HUES64 (cell line): Measurements from ENCODE around the gene TNFSF15.

Source experiments
- H3K27ac ChIP-seq: 2 replicates; pipeline ENCODE4 v1.7.0; 2013; ENCODE audit warnings: low read depth, low read length, inconsistent platforms
- H3K27me3 ChIP-seq: 2 replicates; pipeline ENCODE4 v1.6.1; 2013; ENCODE audit warnings: mild to moderate bottlenecking, low read length; ENCODE audit not compliant: insufficient read depth
- H3K36me3 ChIP-seq: 2 replicates; pipeline ENCODE4 v1.6.1; 2013; ENCODE audit warnings: mild to moderate bottlenecking, low read length; ENCODE audit not compliant: insufficient read depth
- H3K4me1 ChIP-seq: 2 replicates; pipeline ENCODE4 v1.6.1; 2013; ENCODE audit warnings: mild to moderate bottlenecking, low read length, moderate library complexity; ENCODE audit not compliant: insufficient read depth
- H3K4me3 ChIP-seq: 2 replicates; pipeline ENCODE4 v1.5.1; 2013; ENCODE audit warnings: mild to moderate bottlenecking, low read length, moderate library complexity
- H3K9ac ChIP-seq: 2 replicates; pipeline ENCODE4 v1.6.1; 2013; ENCODE audit warnings: mild to moderate bottlenecking, low read depth, low read length
- H3K9me3 ChIP-seq: 2 replicates; pipeline ENCODE4 v1.6.1; 2013; ENCODE audit warnings: low read depth, low read length; ENCODE audit not compliant: insufficient read depth
- WGBS: fragments of 150-250, 120-280 bp; methylation state at CpG from one replicate; pipeline ENCODE4 v1.1.7; 2013; ENCODE audit warnings: missing lambda C conversion rate; 5-methylcytosine and 5-hydroxymethylcytosine counted together

The TNFSF15 gene

DNA sequence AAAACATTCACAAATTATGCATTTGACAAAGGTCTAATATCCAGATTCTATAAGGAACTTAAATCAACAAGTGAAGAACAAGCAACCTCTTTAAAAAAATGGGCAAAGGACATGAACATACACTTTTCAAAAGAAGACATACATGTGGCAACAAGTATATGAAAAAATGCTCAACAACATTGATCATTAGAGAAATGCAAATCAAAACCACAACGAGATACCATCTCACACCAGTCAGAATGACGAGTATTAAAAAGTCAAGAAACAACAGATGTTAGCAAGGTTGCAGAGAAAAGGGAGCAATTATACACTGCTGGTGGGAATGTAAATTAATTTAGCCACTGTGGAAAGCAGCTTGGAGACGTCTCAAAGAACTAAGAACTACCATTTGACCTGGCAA is 38.9 kb upstream of the TNFSF15 start:
- H3K4me1 ChIP-seq = no peaks in the 10 kb centered on the region
- WGBS = 58% methylated on average over 3 of the region's 3 CpGs
- no peaks in the 10 kb centered on the region for H3K27me3 ChIP-seq
- no peak overlapping the region for H3K27ac ChIP-seq
- no peak overlapping the region for H3K9ac ChIP-seq
- no peak overlapping the region for H3K4me3 ChIP-seq
- no peaks in the 10 kb centered on the region for H3K36me3 ChIP-seq
- H3K9me3 ChIP-seq = no peaks in the 10 kb centered on the region

DNA sequence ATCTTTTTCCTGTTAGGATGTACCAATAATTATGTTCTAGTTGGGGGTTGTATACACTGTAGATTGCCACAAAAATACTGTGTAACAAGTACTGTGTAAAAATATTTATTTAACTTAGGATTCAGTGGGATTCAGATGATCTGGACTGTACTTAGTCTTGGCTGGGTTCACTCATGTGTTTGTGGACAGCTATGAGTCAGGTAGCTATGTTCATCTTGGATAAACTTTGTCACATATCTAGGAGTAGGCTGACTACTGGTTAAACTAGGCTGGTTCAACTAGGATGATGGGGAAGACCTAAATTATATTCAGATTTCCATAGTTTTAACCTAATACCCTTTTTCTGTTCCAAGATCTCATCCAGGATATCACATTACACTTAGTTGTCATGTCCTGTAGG is 32.1 kb upstream of the TNFSF15 start:
- no peaks in the 10 kb centered on the region for H3K9me3 ChIP-seq
- no peaks in the 10 kb centered on the region for H3K36me3 ChIP-seq
- H3K27ac ChIP-seq = no peak overlapping the region
- no peak overlapping the region for H3K4me3 ChIP-seq
- H3K9ac ChIP-seq = no peak overlapping the region
- H3K27me3 ChIP-seq = no peaks in the 10 kb centered on the region
- H3K4me1 ChIP-seq = no peaks in the 10 kb centered on the region

- Histone ChIP-seq H3K4me1 (no peaks in the 10 kb centered on the region), H3K9ac (no peak overlapping the region), H3K36me3 (no peaks in the 10 kb centered on the region), H3K27me3 (no peaks in the 10 kb centered on the region), H3K4me3 (no peak overlapping the region), H3K27ac (no peak overlapping the region), H3K9me3 (no peaks in the 10 kb centered on the region)
- WGBS = 95% methylated on average over 3 of the region's 3 CpGs
Measured at GRCh38 chr9:114836769-114837168, 30.9 kb upstream of the TNFSF15 start.

- Histone ChIP-seq H3K9ac (no peak overlapping the region), H3K9me3 (no peaks in the 10 kb centered on the region), H3K4me3 (no peak overlapping the region), H3K4me1 (no peaks in the 10 kb centered on the region), H3K27me3 (no peaks in the 10 kb centered on the region), H3K36me3 (no peaks in the 10 kb centered on the region), H3K27ac (no peak overlapping the region)
Measured at GRCh38 chr9:114834386-114834785, 28.5 kb upstream of the TNFSF15 start.

DNA sequence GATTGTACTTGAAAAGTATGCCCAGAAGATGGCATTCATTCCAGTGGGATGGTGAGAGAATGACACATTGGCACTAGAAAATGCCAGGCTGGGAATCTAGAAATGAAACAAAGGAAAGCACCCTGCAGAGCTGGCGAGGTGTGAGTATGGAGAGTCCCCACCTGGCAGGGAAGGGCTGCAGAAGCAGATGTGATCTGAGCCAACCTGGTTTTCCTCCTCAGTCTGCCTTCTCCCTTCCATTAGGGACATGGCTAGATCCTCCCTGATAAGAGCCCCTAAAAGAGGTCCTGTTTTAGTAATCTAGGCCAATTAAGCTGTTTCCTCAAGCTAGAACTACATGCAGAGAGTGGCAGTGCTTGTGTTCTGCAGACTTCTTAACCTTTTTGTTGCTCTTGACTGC is 24.7 kb upstream of the TNFSF15 start:
- Histone ChIP-seq H3K27ac (no peak overlapping the region), H3K4me1 (no peaks in the 10 kb centered on the region), H3K9ac (no peak overlapping the region), H3K27me3 (no peaks in the 10 kb centered on the region), H3K4me3 (no peak overlapping the region), H3K36me3 (no peaks in the 10 kb centered on the region), H3K9me3 (no peaks in the 10 kb centered on the region)
- 70% methylated on average over 1 of the region's 1 CpG for WGBS

DNA sequence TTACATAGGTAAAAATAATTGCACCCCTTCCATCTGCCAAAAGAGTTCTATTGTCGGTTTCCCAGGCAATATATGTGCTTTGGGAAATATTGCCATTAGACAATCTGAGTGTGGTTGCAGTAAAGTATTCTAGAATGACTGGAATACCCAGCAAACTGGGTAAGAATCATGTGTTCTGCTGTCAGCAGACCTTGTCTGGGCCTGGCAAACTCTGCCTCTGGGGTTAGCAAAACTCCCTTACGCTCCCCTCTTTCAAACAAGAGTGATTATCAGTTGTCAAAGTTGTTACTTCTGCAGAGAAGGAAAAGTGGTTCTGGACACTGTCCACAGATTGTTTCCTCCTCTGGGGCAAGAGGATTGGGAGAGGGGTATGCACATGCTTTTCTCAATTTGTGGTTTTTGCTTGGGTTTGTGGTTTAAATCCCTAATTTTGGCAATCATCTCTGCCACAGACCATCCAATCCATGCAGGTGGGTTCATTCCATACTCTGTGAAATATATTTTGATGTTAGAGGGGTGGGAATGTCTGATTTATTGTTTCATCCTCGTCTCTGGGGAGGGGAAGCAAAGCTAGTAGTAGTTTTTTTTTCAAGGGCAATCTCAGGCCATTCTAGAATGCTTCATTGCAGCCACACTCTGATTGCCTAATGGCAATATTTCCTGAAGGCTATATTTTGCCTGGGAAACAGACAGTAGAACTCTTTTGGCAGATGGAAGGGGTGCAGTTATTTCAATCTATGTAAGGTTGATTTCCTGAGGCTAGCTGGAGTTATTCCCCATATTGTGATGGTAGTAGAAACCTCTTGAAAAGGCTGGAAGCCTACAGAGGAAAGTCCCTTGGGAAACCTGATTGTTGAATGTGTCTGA is 24.0 kb upstream of the TNFSF15 start:
- Histone ChIP-seq H3K9me3 (no peaks in the 10 kb centered on the region), H3K27ac (no peak overlapping the region), H3K4me1 (no peaks in the 10 kb centered on the region), H3K9ac (no peak overlapping the region), H3K4me3 (no peak overlapping the region), H3K36me3 (no peaks in the 10 kb centered on the region), H3K27me3 (no peaks in the 10 kb centered on the region)
- 87% methylated on average over 3 of the region's 3 CpGs for WGBS

GRCh38 chr9:114828303-114828650 is 22.4 kb upstream of the TNFSF15 start:
- Histone ChIP-seq H3K36me3 (no peaks in the 10 kb centered on the region), H3K9me3 (no peaks in the 10 kb centered on the region), H3K27me3 (no peaks in the 10 kb centered on the region), H3K9ac (no peak overlapping the region), H3K4me3 (no peak overlapping the region), H3K27ac (no peak overlapping the region), H3K4me1 (no peaks in the 10 kb centered on the region)
- 89% methylated on average over 3 of the region's 3 CpGs for WGBS

DNA sequence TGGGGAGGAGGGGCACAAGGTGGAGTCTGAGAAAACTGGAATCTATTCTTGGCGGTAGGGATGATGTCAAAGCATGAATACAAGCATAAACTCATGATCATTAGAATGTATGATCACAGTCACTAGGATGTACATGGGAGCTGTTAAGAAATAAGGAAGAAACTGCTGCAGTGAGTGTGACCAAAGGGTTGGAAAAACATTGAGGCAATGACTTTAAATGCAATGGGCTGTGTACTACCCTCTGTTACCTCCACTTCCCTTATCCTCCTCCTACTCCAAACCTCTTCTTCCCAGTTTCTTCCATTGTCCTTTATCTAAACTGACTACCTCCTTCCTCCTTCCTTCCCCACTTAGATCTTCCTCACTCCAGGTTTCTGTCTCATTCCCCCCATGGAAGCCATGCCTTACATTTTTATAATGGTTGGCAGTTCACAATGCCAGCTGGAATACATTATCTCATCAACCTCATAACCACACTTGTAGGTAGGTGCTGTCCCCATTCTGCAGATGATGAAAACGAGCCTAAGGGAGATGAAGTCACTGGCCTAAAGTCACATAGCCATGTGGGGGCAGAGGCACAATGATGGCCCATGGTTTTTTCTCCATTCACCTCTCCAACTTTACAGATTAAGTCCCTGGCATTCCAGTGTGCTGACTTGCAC is 21.9 kb upstream of the TNFSF15 start:
- 91% methylated on average over 2 of the region's 2 CpGs for WGBS
- no peak overlapping the region for H3K4me3 ChIP-seq
- H3K27me3 ChIP-seq = no peaks in the 10 kb centered on the region
- no peak overlapping the region for H3K9ac ChIP-seq
- no peaks in the 10 kb centered on the region for H3K36me3 ChIP-seq
- no peaks in the 10 kb centered on the region for H3K4me1 ChIP-seq
- no peak overlapping the region for H3K27ac ChIP-seq
- H3K9me3 ChIP-seq = no peaks in the 10 kb centered on the region

- Histone ChIP-seq H3K27me3 (no peaks in the 10 kb centered on the region), H3K4me3 (no peak overlapping the region), H3K36me3 (no peaks in the 10 kb centered on the region), H3K4me1 (no peaks in the 10 kb centered on the region), H3K27ac (no peak overlapping the region), H3K9me3 (no peaks in the 10 kb centered on the region), H3K9ac (no peak overlapping the region)
- 87% methylated on average over 3 of the region's 3 CpGs for WGBS
Measured at GRCh38 chr9:114826431-114826830, 20.6 kb upstream of the TNFSF15 start.

GRCh38 chr9:114825126-114825795 is 19.4 kb upstream of the TNFSF15 start:
- H3K4me3 ChIP-seq = no peak overlapping the region
- H3K9me3 ChIP-seq = no peaks in the 10 kb centered on the region
- H3K27me3 ChIP-seq = peaks cover 2% of the 10 kb centered on the region; the same call in 1 of the 2 replicates
- no peak overlapping the region for H3K27ac ChIP-seq
- no peaks in the 10 kb centered on the region for H3K36me3 ChIP-seq
- no peak overlapping the region for H3K9ac ChIP-seq
- 94% methylated on average over 4 of the region's 4 CpGs for WGBS
- no peaks in the 10 kb centered on the region for H3K4me1 ChIP-seq

- no CpG with 5 or more reads among the region's 1 CpG for WGBS
- Histone ChIP-seq H3K27me3 (peaks cover 2% of the 10 kb centered on the region; the same call in 1 of the 2 replicates), H3K9ac (no peak overlapping the region), H3K27ac (no peak overlapping the region), H3K4me1 (no peaks in the 10 kb centered on the region), H3K9me3 (no peaks in the 10 kb centered on the region), H3K36me3 (no peaks in the 10 kb centered on the region), H3K4me3 (no peak overlapping the region)
Measured at GRCh38 chr9:114824110-114824509, 18.3 kb upstream of the TNFSF15 start.
